ENCODE data around the gene ISG20L2.
"Not testable (repeated sequence)": the region's sequence is repeated elsewhere in the genome, so short reads cannot be mapped to it uniquely, and the experiment has no call there.

ISG20L2 gene, protein sequence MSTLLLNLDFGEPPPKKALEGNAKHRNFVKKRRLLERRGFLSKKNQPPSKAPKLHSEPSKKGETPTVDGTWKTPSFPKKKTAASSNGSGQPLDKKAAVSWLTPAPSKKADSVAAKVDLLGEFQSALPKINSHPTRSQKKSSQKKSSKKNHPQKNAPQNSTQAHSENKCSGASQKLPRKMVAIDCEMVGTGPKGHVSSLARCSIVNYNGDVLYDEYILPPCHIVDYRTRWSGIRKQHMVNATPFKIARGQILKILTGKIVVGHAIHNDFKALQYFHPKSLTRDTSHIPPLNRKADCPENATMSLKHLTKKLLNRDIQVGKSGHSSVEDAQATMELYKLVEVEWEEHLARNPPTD

DNA sequence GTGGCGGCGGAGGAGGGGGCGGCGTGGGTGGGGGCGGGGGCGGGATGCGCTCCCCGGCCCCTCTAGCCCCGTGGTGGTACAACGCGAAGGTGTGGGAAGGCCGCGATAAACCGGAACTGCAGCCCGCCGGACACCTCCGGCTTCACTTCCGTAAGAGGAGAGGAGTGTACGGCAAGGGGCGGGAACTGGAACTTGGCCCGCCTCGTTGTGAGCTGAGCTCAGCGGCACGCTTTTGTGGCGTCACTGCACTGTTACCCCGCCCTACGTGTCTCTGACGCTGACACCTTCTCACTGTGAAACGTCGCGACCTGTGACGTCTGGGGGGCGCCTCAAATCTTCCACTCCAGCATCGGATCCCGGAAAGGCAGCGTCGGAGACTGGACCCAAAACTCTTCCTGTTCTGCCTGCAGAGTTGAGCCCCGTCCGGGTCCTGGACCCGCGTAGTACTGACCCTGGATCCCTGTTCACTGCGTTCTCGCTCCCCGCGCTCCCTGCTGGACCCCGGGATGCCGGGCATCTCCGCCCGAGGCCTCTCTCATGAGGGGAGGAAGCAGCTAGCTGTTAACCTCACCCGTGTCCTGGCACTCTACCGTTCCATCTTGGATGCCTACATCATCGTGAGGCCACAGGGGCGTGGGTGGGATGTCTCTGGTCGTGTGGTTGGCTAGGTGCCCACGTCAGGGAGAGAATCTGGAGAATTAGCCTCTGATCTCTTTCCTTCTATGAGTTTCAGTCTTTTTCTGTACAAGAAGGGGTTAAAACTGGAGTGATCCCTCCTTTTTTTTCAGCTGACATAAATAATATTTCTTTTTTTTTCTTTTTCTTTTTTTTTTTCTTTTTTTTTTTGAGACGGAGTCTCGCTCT lies at the start of gene ISG20L2:
ISG20L2 (minus strand) TSS at position 168 of the 864 bp plus-strand sequence. CDS start 1,114 bp downstream, outside the sequence.
- peak; percentile 96 for DNase-seq

DNA sequence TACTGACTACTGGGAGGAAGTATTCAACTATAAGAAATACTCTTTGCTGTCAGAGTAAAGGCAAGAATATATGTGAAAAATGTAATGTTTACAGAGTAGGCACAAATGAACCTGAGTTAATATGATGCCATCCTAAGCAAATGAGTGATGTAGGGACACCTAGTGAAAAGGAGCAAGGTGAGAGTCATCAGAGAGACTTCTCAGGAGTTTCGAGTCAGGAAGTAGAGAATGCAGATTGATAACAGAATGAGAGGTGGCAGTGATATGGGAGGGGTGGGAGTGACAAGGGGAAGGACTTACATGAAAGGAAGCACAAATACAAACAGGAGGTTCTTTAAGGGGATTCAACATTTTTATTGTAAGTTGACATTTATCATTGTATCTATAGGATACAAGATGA lies 49.0 kb upstream of the ISG20L2 start:
- DNase-seq: no peak

DNA sequence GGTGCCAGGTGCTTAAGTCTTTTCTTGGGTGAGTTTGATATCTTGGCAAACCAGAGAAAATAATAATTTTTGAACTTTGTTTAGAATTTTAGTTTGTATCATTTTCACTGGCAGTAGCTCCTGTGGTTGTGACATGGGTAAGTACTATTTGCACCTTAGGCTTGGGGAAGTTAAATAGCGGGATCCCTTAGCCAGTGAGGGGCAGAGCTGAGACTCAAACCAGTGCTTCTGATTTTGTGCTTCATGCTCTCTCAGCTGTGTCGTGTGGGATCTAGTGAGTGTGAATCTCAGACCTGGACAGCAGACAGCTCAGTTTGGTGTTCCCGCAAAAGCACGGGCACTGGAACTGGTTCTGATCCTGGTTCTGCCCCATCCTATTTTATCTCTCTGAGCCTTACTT lies 48.4 kb upstream of the ISG20L2 start:
- DNase-seq: no peak

GRCh38 chr1:156775799-156776198 lies 47.2 kb upstream of the ISG20L2 start:
- DNase-seq: no peak

- DNase-seq: no peak
These were observed 45.0 kb upstream of the ISG20L2 start for GRCh38 chr1:156773607-156774006.

DNA sequence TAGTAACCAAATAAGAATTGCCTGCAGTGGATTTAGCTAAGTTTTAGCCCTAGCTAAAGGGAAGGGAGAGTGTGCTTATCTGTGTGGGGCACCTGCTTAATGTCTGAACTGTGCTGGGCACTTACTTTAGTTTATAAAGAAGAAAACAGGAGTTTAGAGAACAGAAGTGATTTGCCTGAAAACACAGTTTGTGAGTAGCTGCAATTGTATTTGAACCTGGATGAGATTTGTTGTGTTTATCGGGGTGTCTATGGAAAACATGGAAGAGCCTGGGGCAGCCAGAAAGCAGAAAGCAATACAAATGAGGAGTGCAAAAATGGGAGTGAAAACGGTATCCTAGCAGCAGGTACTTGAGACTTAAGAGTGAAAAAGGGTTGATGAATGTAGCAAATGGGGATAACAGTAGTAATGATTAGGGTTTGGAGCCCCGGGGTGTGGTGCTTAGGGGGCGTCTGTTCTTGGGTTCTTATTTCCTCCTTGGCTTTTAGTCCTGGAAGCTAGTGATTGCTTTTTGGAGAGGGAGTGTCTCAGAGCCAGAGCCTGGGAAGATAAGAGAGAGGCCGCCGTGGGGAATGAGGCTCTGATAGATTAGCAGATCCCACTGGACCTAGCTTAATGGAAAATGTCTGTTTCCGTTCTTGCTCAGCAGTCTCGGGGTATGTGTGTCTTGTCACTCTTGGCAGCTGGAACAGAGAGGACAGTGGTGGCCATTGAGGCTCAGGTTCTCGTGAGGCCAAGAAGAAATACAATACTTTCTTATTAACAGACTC lies 44.3 kb upstream of the ISG20L2 start:
- DNase-seq: no peak

GRCh38 chr1:156772222-156772621 lies 43.7 kb upstream of the ISG20L2 start:
- DNase-seq: no peak

GRCh38 chr1:156768610-156769295 lies 40.2 kb upstream of the ISG20L2 start:
- no peak for DNase-seq

DNA sequence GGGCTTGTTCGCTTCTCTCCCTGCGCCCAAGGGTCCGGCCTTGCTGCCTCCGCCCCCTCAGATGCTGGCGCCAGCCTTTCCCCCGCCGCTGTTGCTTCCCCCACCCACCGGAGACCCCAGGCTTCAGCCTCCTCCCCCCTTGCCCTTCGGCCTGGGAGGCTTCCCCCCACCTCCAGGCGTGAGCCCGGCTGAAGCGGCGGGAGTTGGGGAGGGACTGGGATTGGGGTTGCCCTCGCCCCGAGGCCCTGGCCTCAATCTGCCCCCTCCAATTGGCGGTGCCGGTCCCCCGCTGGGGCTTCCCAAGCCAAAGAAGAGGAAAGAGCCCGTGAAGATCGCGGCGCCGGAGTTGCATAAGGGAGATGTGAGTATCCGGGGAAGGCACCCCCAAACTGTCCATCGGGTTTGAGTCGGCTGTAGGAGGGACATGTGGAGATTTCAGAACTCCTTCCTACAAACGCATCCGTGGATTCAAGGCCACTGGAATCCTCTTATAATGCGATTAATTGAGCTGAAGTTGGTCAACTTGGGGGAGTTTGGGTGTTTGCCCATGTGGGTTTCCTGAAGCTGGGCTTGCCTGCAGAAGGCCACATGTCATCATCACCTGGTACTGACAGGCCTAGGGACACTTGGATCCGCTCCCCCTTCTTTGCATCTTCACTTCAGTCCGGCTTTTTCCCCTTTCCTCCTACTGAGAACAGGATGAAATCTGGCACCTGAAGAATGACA lies 39.5 kb upstream of the ISG20L2 start:
- no peak for DNase-seq

DNA sequence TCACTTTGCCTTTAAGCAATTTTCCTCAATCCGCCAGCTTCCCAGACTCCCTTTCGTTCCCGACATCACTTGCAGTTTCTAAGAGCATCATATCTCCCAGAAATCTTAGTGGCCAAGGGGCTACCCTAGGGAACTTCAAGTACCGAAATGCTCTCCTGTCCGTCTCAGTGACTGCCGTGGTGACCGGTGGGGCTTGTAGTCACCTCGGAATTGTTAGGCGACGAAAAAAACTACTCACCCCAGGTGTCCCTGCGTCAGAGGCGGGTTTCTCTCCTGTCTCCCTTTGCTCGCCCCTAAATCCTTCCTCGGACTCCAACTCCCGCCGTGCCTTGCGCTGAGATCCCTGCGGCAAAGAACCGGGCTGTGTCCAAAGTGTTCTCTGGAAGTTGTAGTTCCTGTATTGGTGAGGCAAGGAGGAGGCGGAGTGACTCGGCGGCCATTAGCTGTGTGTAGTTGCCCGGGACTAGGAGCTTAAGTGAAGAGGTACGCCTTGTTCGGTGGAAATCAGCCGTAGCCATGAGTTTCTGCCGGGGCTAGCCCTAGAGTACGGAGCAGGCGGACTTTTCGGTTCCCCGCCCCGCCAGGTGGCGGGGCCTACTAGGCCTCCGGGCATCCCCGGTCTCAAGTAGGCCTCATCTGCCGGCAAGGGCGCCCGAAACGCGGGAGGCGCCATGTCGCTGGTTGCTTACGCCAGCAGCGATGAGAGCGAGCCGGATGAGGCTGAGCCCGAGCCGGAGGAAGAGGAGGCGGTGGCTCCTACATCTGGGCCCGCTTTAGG lies 38.7 kb upstream of the ISG20L2 start, which contains the start of gene PRCC:
PRCC (plus strand) TSS at position 435 of the 778 bp plus-strand sequence; CDS start at position 672, 237 bp downstream.
- DNase-seq: peak; percentile 99

- no peak for DNase-seq
These were observed 37.9 kb upstream of the ISG20L2 start for GRCh38 chr1:156766298-156767100.

DNA sequence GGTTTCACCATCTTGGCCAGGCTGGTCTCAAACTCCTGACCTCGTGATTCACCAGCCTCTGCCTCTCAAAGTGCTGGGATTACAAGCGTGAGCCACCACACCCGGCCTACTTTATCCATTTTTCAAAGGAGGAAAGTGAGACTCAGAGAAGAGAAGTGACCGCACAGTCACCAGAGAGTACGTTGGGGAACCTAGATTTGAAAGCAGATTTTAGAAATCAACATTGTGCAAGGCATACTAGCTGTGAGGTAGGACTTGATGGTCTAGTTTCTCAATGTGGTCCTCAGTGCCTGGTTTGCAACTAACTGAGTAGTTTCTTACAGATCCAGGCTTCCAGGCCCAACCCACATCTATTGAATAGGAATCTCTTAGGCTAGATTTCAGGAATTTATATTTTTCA lies 37.1 kb upstream of the ISG20L2 start:
- no peak for DNase-seq

DNA sequence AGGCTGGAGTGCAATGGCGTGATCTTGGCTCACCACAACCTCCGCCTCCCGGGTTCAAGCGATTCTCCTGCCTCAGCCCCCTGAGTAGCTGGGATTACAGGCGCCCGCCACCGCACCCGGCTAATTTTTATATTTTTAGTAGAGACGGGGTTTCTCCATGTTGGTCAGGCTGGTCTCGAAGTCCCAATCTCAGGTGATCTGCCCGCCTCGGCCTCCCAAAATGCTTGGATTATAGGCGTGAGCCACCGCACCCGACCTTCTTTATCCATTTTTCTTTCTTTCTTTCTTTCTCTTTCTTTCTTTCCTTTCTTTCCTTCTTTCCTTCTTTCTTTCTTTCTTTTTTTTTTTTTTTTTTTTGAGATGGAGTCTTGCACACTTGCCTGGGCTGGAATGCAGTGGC lies 36.6 kb upstream of the ISG20L2 start:
- not testable (repeated sequence) for DNase-seq

- DNase-seq: no peak
These were observed 32.2 kb upstream of the ISG20L2 start for GRCh38 chr1:156760796-156761104.

GRCh38 chr1:156760092-156760795 lies 31.7 kb upstream of the ISG20L2 start:
- DNase-seq: no peak

- DNase-seq: not testable (repeated sequence)
These were observed 29.1 kb upstream of the ISG20L2 start for GRCh38 chr1:156757572-156758253.

DNA sequence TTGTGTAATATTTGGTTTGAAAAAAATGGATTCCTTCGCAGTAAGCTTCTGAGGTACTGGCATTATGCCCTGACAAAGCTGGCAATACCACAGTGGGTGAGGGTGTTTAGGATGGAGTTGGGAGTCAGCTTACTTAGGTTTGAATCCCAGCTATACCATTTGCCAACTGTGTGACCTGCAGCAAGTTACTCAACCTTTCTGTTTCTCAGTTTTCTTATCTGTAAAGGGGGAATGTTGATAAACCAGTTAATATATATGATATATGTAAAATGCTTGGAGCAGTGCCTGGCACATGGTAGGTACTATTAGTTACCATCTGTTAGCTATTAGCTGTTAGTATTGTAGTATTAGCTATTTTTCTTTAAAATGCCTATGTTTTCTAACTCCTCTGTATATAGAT lies 27.8 kb upstream of the ISG20L2 start:
- no peak for DNase-seq

GRCh38 chr1:156755527-156755950 lies 27.0 kb upstream of the ISG20L2 start:
- no peak for DNase-seq

DNA sequence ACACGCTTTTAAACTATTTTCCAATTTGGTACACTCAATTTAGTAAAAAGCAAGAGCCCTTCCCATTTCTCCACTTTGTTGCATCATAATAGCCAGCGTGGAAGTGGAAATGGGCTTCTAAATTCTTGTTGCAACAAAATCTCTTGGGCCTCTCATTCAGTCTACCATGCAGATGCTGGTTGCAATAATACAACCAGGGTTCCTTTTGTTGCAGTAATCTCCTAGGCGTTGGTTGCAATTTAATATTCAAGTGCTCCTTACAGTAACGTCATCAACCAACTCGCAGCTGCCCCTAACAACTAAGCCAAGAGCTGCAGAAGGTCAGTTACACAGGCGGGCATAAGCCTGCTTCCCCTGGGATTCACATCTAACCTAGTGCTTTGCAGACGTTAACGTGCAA lies 25.7 kb upstream of the ISG20L2 start:
- no peak for DNase-seq
